ENCODE results near the gene GKN1. TPM values are rescaled to one million over a fixed set of nuclear protein-coding genes. Genes with fewer than 3 reads are reported as not detected.

The GKN1 gene
- total RNA-seq, 1 donor from 2014 or later = not detected

Other genes with a start within 250 kb of the GKN1 start
- 14.7 TPM for gene ARHGAP25, start 239.8 kb upstream of the GKN1 start, total RNA-seq
- not detected for gene BMP10, start 103.2 kb upstream of the GKN1 start, total RNA-seq
- not detected for gene GKN2, start 21.7 kb upstream of the GKN1 start, total RNA-seq
- 87.8 TPM for gene ANTXR1, start 38.5 kb downstream of the GKN1 start, total RNA-seq

Measured in ureter (tissue), 1 donor.